GM23338 (cell line): ENCODE results near the gene ARHGEF11. TPM values are rescaled to one million over a fixed set of nuclear protein-coding genes. Genes with fewer than 3 reads are reported as not detected.

Source experiments
- ATAC-seq: fragments of 200-7000 bp; cut with Tn5 transposase; 3 replicates; pipeline ENCODE4 v1.9.1; 2020
- DNase-seq: peaks from one replicate; pipeline ENCODE4 v3.0.0-alpha.2; 2015; ENCODE audit warnings: low spot score
- H2AFZ ChIP-seq: fragments of 200-600 bp; sonication (generic); 2 replicates; pipeline ENCODE4 v1.8.0; 2016; ENCODE audit warnings: antibody characterized with exemption, mild to moderate bottlenecking, moderate library complexity
- H3F3A ChIP-seq: fragments of 200-600 bp; sonication (generic); replicated peaks from 2 replicates; pipeline ENCODE4 v1.8.0; 2017; ENCODE audit warnings: antibody characterized with exemption, mixed run types, low read depth
- H3K27ac ChIP-seq: fragments of 200-600 bp; sonication (generic); 2 replicates; pipeline ENCODE4 v1.6.1; 2016; ENCODE audit warnings: low read depth
- H3K27me3 ChIP-seq: fragments of 200-600 bp; sonication (generic); 2 replicates; pipeline ENCODE4 v1.8.0; 2016; ENCODE audit warnings: mild to moderate bottlenecking, mixed run types, moderate library complexity; ENCODE audit not compliant: insufficient read depth
- H3K36me3 ChIP-seq: fragments of 200-600 bp; sonication (generic); 2 replicates; pipeline ENCODE4 v1.8.0; 2016; ENCODE audit warnings: mild to moderate bottlenecking; ENCODE audit not compliant: insufficient read depth
- H3K4me1 ChIP-seq: fragments of 200-600 bp; sonication (generic); 2 replicates; pipeline ENCODE4 v1.8.0; 2016; ENCODE audit warnings: mild to moderate bottlenecking, moderate library complexity; ENCODE audit not compliant: insufficient read depth
- H3K4me2 ChIP-seq: fragments of 200-600 bp; sonication (generic); 2 replicates; pipeline ENCODE4 v1.7.1; 2017; ENCODE audit warnings: mixed run types
- H3K4me3 ChIP-seq: fragments of 200-600 bp; sonication (generic); 2 replicates; pipeline ENCODE4 v1.6.1; 2016; ENCODE audit warnings: mixed run types
- H3K79me2 ChIP-seq: fragments of 200-600 bp; sonication (generic); replicated peaks from 2 replicates; pipeline ENCODE4 v1.8.0; 2017; ENCODE audit warnings: mild to moderate bottlenecking; ENCODE audit not compliant: insufficient read depth
- H3K9me2 ChIP-seq: fragments of 200-600 bp; sonication (generic); 2 replicates; pipeline ENCODE4 v1.8.0; 2017; ENCODE audit not compliant: insufficient read depth
- H4K20me1 ChIP-seq: fragments of 200-600 bp; sonication (generic); replicated peaks from 2 replicates; pipeline ENCODE4 v1.8.0; 2017; ENCODE audit warnings: mild to moderate bottlenecking; ENCODE audit not compliant: insufficient read depth
- H3K27ac Mint-ChIP-seq: 2 replicates; pipeline ENCODE4 v1.8.0; 2020; ENCODE audit warnings: inconsistent platforms, mild to moderate bottlenecking, moderate library complexity, mixed read lengths
- H3K27me3 Mint-ChIP-seq: 3 replicates; pipeline ENCODE4 v1.8.0; 2022; ENCODE audit warnings: low read depth, mild to moderate bottlenecking, moderate library complexity, mixed read lengths, inconsistent platforms; ENCODE audit not compliant: insufficient read depth, poor library complexity
- H3K36me3 Mint-ChIP-seq: 3 replicates; pipeline ENCODE4 v1.8.0; 2021; ENCODE audit warnings: low read depth, mild to moderate bottlenecking, inconsistent platforms, moderate library complexity, mixed read lengths
- H3K4me1 Mint-ChIP-seq: 3 replicates; pipeline ENCODE4 v1.8.0; 2020; ENCODE audit warnings: mild to moderate bottlenecking, inconsistent platforms, mixed read lengths
- H3K4me3 Mint-ChIP-seq: 3 replicates; pipeline ENCODE4 v1.8.0; 2021; ENCODE audit warnings: moderate library complexity, mild to moderate bottlenecking, inconsistent platforms, mixed read lengths
- H3K9me3 Mint-ChIP-seq: 3 replicates; pipeline ENCODE4 v1.8.0; 2020; ENCODE audit warnings: moderate library complexity, mild to moderate bottlenecking, inconsistent platforms, mixed read lengths
- CREB1 ChIP-seq: fragments of 250-450 bp; sonication (Bioruptor Pico); IDR thresholded peaks from 2 replicates; pipeline ENCODE4 v1.5.0; 2020; ENCODE audit warnings: low read depth, mild to moderate bottlenecking, moderate library complexity
- ETS1 ChIP-seq: IDR thresholded peaks from 2 replicates; pipeline ENCODE4 v1.6.1; 2016; ENCODE audit warnings: antibody characterized with exemption
- EZH2 ChIP-seq: fragments of 200-600 bp; sonication (generic); IDR thresholded peaks from one replicate; pipeline ENCODE4 v1.8.0; 2017; ENCODE audit warnings: antibody characterized with exemption, mild to moderate bottlenecking, low read depth; ENCODE audit not compliant: unreplicated experiment
- EZH2phosphoT487 ChIP-seq: fragments of 200-600 bp; sonication (generic); IDR thresholded peaks from one replicate; pipeline ENCODE4 v1.8.1; 2018; ENCODE audit warnings: antibody characterized with exemption; ENCODE audit not compliant: unreplicated experiment
- NANOG ChIP-seq: IDR thresholded peaks from 2 replicates; pipeline ENCODE4 v1.6.1; 2016; ENCODE audit warnings: antibody characterized with exemption, borderline replicate concordance
- POLR2AphosphoS5 ChIP-seq: IDR thresholded peaks from 2 replicates; pipeline ENCODE4 v1.6.1; 2016; ENCODE audit warnings: antibody characterized with exemption, low read depth
- REST ChIP-seq: IDR thresholded peaks from one replicate; pipeline ENCODE4 v1.6.1; 2018; ENCODE audit warnings: antibody characterized with exemption; ENCODE audit not compliant: unreplicated experiment
- STAT1 ChIP-seq: IDR thresholded peaks from one replicate; pipeline ENCODE4 v1.6.1; 2016; ENCODE audit warnings: antibody characterized with exemption; ENCODE audit not compliant: unreplicated experiment
- ZNF114 ChIP-seq: fragments of 250-450 bp; sonication (Bioruptor Pico); IDR thresholded peaks from 2 replicates; pipeline ENCODE4 v1.5.0; 2020; ENCODE audit warnings: mild to moderate bottlenecking, moderate library complexity
- ZNF331 ChIP-seq: fragments of 250-450 bp; sonication (Bioruptor Pico); IDR thresholded peaks from 2 replicates; pipeline ENCODE4 v1.5.0; 2020; ENCODE audit warnings: low read depth, mild to moderate bottlenecking, moderate library complexity
- ZNF462 ChIP-seq: fragments of 250-450 bp; sonication (Bioruptor Pico); IDR thresholded peaks from 2 replicates; pipeline ENCODE4 v1.5.0; 2020; ENCODE audit warnings: mild to moderate bottlenecking, moderate library complexity
- polyA plus RNA-seq: library from polyadenylated mRNA; unstranded; fragments of >200 nt; fragmentation: Nextera tagmentation; extraction: Ambion mirVana; gene quantifications from 2 replicates; pipeline ENCODE4 v1.2.1, GENCODE V29; 2016
- total RNA-seq: library from RNA; depleted of rRNA; stranded (reverse); fragments of >200 nt; shearing (Covaris generic); gene quantifications from 2 replicates; pipeline ENCODE4 v1.2.3, GENCODE V29; 2014

The ARHGEF11 gene
- total and polyA plus RNA-seq, 2 experiments from 2014 or later: 12.3 to 33.7 TPM

GRCh38 chr1:157007306-157007705, 38.2 kb downstream of the ARHGEF11 start:
- Histone ChIP-seq H3K4me1 (peaks cover 37% of the 10 kb centered on the region), H4K20me1 (peaks cover 10% of the 10 kb centered on the region), H2AFZ (no peak overlapping the region), H3K27ac (no peak overlapping the region), H3F3A (no peaks in the 10 kb centered on the region), H3K27me3 (no peaks in the 10 kb centered on the region), H3K4me3 (no peak overlapping the region), H3K9me2 (no peaks in the 10 kb centered on the region), H3K4me2 (no peak overlapping the region), H3K36me3 (no peaks in the 10 kb centered on the region), H3K79me2 (peaks cover 93% of the 10 kb centered on the region)
- H3K27me3 Mint-ChIP-seq: peaks cover 7% of the 10 kb centered on the region
- no peaks in the 10 kb centered on the region for H3K36me3 Mint-ChIP-seq
- H3K4me1 Mint-ChIP-seq: peaks cover 38% of the 10 kb centered on the region
- no peak for DNase-seq
- no peak overlapping the region for H3K27ac Mint-ChIP-seq
- H3K9me3 Mint-ChIP-seq: no peaks in the 10 kb centered on the region
- TF ChIP-seq ZNF331 (no peak), STAT1 (no peak), EZH2phosphoT487 (no peak), ZNF114 (no peak), POLR2AphosphoS5 (no peak), EZH2 (no peak)
- no peak overlapping the region for H3K4me3 Mint-ChIP-seq
- ATAC-seq: no peak

GRCh38 chr1:157006676-157007075, 38.9 kb downstream of the ARHGEF11 start:
- Mint-ChIP-seq H3K27ac (no peak overlapping the region), H3K9me3 (no peaks in the 10 kb centered on the region), H3K27me3 (peaks cover 7% of the 10 kb centered on the region), H3K4me1 (peaks cover 43% of the 10 kb centered on the region), H3K36me3 (no peaks in the 10 kb centered on the region), H3K4me3 (no peak overlapping the region)
- H3K27me3 ChIP-seq: no peaks in the 10 kb centered on the region
- ATAC-seq (no peak), DNase-seq (no peak)
- no peak overlapping the region for H3K4me2 ChIP-seq
- H3K79me2 ChIP-seq: peaks cover 94% of the 10 kb centered on the region
- H3K36me3 ChIP-seq: no peaks in the 10 kb centered on the region
- H4K20me1 ChIP-seq: peaks cover 10% of the 10 kb centered on the region
- no peak overlapping the region for H3K4me3 ChIP-seq
- TF ChIP-seq REST (no peak), ZNF114 (no peak), EZH2 (no peak), STAT1 (no peak), ETS1 (no peak), NANOG (no peak), CREB1 (CRISPR knock-in tag) (no peak), POLR2AphosphoS5 (no peak), ZNF462 (no peak)
- no peak overlapping the region for H3K27ac ChIP-seq
- no peaks in the 10 kb centered on the region for H3K9me2 ChIP-seq
- no peaks in the 10 kb centered on the region for H3F3A ChIP-seq
- H2AFZ ChIP-seq: no peak overlapping the region
- peaks cover 44% of the 10 kb centered on the region for H3K4me1 ChIP-seq
